HCT116 (cell line): ENCODE measurements around the gene RASA2. TPM values are rescaled to one million over a fixed set of nuclear protein-coding genes. Genes with fewer than 3 reads are reported as not detected.

Experiments used
- ATAC-seq: fragments of 200-7000 bp; cut with Tn5 transposase; 2 replicates; pipeline ENCODE4 v1.9.1; 2020; ENCODE audit warnings: mild to moderate bottlenecking, moderate library complexity
- BruUV-seq: library from RNA; stranded (reverse); fragments of 400-500 nt; replicated peaks from 2 replicates; lab custom pipeline; 2021; lab: Mats Ljungman, UMichigan
- CTCF ChIA-PET: fragments of 300-600 bp; sonication (Branson Sonifier 250); formaldehyde crosslinking; loops from one replicate; lab custom pipeline; 2021; ENCODE audit warnings: antibody characterized with exemption; lab: Charles Lee
- POLR2A ChIA-PET: fragments of 300-600, 350-600 bp; sonication (Branson Sonifier 250); formaldehyde crosslinking; loops from one replicate; lab custom pipeline; 2021; ENCODE audit warnings: antibody characterized with exemption; lab: Charles Lee
- RAD21 ChIA-PET, 2 experiments: fragments of 300-600 bp; sonication (Branson Sonifier 250); formaldehyde crosslinking; loops; one replicate each; lab custom pipeline; 2023; ENCODE audit warnings: low total read pairs in 2 of 2; ENCODE audit not compliant: uncharacterized antibody in 2 of 2, unreplicated experiment in 2 of 2, low non-redundant PET in 1 of 2; lab: Charles Lee
- DNase-seq: peaks from one replicate; pipeline ENCODE4 v3.0.0-alpha.2; 2010; ENCODE audit warnings: low read depth, low spot score
- H2AFZ ChIP-seq: fragments of 200-600 bp; shearing (Covaris generic), sonication (generic); 2 replicates; pipeline ENCODE4 v1.6.1; 2017; ENCODE audit warnings: low read depth, mixed run types, mixed read lengths, antibody characterized with exemption, low read length; ENCODE audit not compliant: poor library complexity, severe bottlenecking
- H3K27ac ChIP-seq: 2 replicates; pipeline ENCODE4 v1.5.1; 2012; ENCODE audit warnings: low read depth, low read length
- H3K27me3 ChIP-seq: fragments of 200-600 bp; sonication (generic); 2 replicates; pipeline ENCODE4 v1.6.1; 2016; ENCODE audit warnings: mixed run types, low read length, mixed read lengths; ENCODE audit not compliant: insufficient read depth
- H3K36me3 ChIP-seq, 2 experiments: fragments of 200-500 bp in 1 of 2; fragments of 200-600 bp in 1 of 2; sonication (Bioruptor generic) in 1 of 2; sonication (generic) in 1 of 2; 2 replicates each; pipeline versions ENCODE4 v1.5.1 to v1.6.1; 2014 to 2016; ENCODE audit warnings: low read length in 2 of 2, inconsistent platforms in 1 of 2, mixed read lengths in 1 of 2, mixed run types in 1 of 2; ENCODE audit not compliant: insufficient read depth in 2 of 2, control insufficient read depth in 1 of 2
- H3K4me1 ChIP-seq, 2 experiments: fragments of 200-600 bp in 1 of 2; sonication (generic) in 1 of 2; 2 replicates each; pipeline versions ENCODE4 v1.5.1 to v1.6.1; 2012 to 2017; ENCODE audit warnings: low read length in 2 of 2, inconsistent platforms in 1 of 2, mild to moderate bottlenecking in 1 of 2, mixed read lengths in 1 of 2, mixed run types in 1 of 2, moderate library complexity in 1 of 2; ENCODE audit not compliant: insufficient read depth in 2 of 2, control insufficient read depth in 1 of 2
- H3K4me2 ChIP-seq: fragments of 200-600 bp; sonication (generic); 2 replicates; pipeline ENCODE4 v1.6.1; 2017; ENCODE audit warnings: mixed run types, low read length, mixed read lengths
- H3K4me3 ChIP-seq, 2 experiments: fragments of 200-600 bp in 1 of 2; sonication (generic) in 1 of 2; replicated peaks in 1 of 2; 2 replicates each; pipeline ENCODE4 v1.5.1; 2011 to 2016; ENCODE audit warnings: low read length in 2 of 2, control low read depth in 1 of 2, low read depth in 1 of 2, mild to moderate bottlenecking in 1 of 2, mixed read lengths in 1 of 2, mixed run types in 1 of 2
- H3K79me2 ChIP-seq: fragments of 200-600 bp; sonication (generic); 2 replicates; pipeline ENCODE4 v1.6.1; 2017; ENCODE audit warnings: mild to moderate bottlenecking, mixed run types, low read length, moderate library complexity, mixed read lengths; ENCODE audit not compliant: insufficient read depth
- H3K9ac ChIP-seq: fragments of 200-600 bp; sonication (generic); 2 replicates; pipeline ENCODE4 v1.6.1; 2016; ENCODE audit warnings: low read length, mixed read lengths
- H3K9me2 ChIP-seq: fragments of 200-600 bp; sonication (generic), shearing (Covaris generic); 2 replicates; pipeline ENCODE4 v1.6.1; 2017; ENCODE audit warnings: mixed run types, mild to moderate bottlenecking, moderate library complexity; ENCODE audit not compliant: insufficient read depth
- H3K9me3 ChIP-seq, 2 experiments: fragments of 200-500 bp in 1 of 2; fragments of 200-600 bp in 1 of 2; sonication (Bioruptor generic) in 1 of 2; sonication (generic) in 1 of 2; 2 replicates each; pipeline ENCODE4 v1.6.1; 2014 to 2017; ENCODE audit warnings: low read length in 2 of 2, mixed read lengths in 2 of 2, inconsistent platforms in 1 of 2, low read depth in 1 of 2, mild to moderate bottlenecking in 1 of 2, mixed run types in 1 of 2, moderate library complexity in 1 of 2; ENCODE audit not compliant: control insufficient read depth in 1 of 2, insufficient read depth in 1 of 2
- H4K20me1 ChIP-seq: fragments of 200-600 bp; sonication (generic), shearing (Covaris generic); 2 replicates; pipeline ENCODE4 v1.6.1; 2017; ENCODE audit warnings: mixed run types, mild to moderate bottlenecking, moderate library complexity; ENCODE audit not compliant: insufficient read depth
- CTCF ChIP-seq, 3 experiments: fragments of 200-600 bp in 1 of 3; sonication (generic) in 1 of 3; IDR thresholded peaks in 2 of 3; conservative IDR thresholded peaks in 1 of 3; 2 replicates each; pipeline ENCODE4 v1.5.1; 2012 to 2017; ENCODE audit warnings: low read depth in 2 of 3, low read length in 2 of 3, antibody characterized with exemption in 1 of 3, borderline replicate concordance in 1 of 3, control low read depth in 1 of 3, mild to moderate bottlenecking in 1 of 3, mixed read lengths in 1 of 3, mixed run types in 1 of 3, moderate library complexity in 1 of 3; ENCODE audit not compliant: insufficient read depth in 1 of 3
- EZH2phosphoT487 ChIP-seq: fragments of 200-600 bp; IDR thresholded peaks from 2 replicates; pipeline ENCODE4 v1.6.1; 2018; ENCODE audit warnings: antibody characterized with exemption, borderline replicate concordance
- JUND ChIP-seq: IDR thresholded peaks from 2 replicates; pipeline ENCODE4 v1.6.1; 2012
- POLR2A ChIP-seq: IDR thresholded peaks from 2 replicates; pipeline ENCODE4 v1.7.0; 2011; ENCODE audit warnings: borderline replicate concordance; ENCODE audit not compliant: insufficient read depth, insufficient read length; ENCODE audit errors: extremely low read depth
- SRF ChIP-seq: IDR thresholded peaks from 2 replicates; pipeline ENCODE4 v1.6.1; 2012; ENCODE audit warnings: low read depth
- TCF7L2 ChIP-seq: IDR thresholded peaks from 2 replicates; pipeline ENCODE4 v1.7.0; 2011; ENCODE audit warnings: borderline replicate concordance, inconsistent platforms; ENCODE audit not compliant: insufficient read depth, insufficient read length; ENCODE audit errors: extremely low read depth
- YY1 ChIP-seq: IDR thresholded peaks from 2 replicates; pipeline ENCODE4 v1.6.1; 2011; ENCODE audit warnings: low read length, low read depth, moderate library complexity, mild to moderate bottlenecking; ENCODE audit not compliant: insufficient replicate concordance; ENCODE audit errors: extremely low read depth
- ZNF274 ChIP-seq: fragments of 200-500 bp; sonication (Bioruptor generic); IDR thresholded peaks from 2 replicates; pipeline ENCODE4 v1.6.1; 2014; ENCODE audit warnings: mild to moderate bottlenecking, low read depth, low read length, inconsistent platforms
- intact Hi-C: fragments of 100-400 bp; cut with micrococcal nuclease; formaldehyde crosslinking; loops from 2 replicates; pipeline ENCODE4 v1.10.0; 2022
- total RNA-seq: library from RNA; stranded (reverse); gene quantifications from one replicate; pipeline ENCODE4 v1.2.1, GENCODE V29; 2021; ENCODE audit not compliant: unreplicated experiment
- TF ChIP-seq, protein P1 (sequence below): IDR thresholded peaks from 2 replicates; pipeline ENCODE4 v1.6.1; 2012; ENCODE audit warnings: low read depth
- TF ChIP-seq, protein P2 (sequence below): IDR thresholded peaks from 2 replicates; pipeline ENCODE4 v1.6.1; 2011; ENCODE audit warnings: mild to moderate bottlenecking, low read length, moderate library complexity; ENCODE audit not compliant: insufficient replicate concordance; ENCODE audit errors: extremely low read depth

The RASA2 gene
- total RNA-seq, 1 experiment from 2014 or later: 12.8 TPM

- BruUV-seq: no TSS peak
- ChIA-PET POLR2A (no interaction called here), RAD21 (no interaction called here), CTCF (no interaction called here)
- Histone ChIP-seq H3K36me3 (no peaks in the 10 kb centered on the region; a peak in 1 of 4 replicates), H3K27me3 (no peaks in the 10 kb centered on the region), H3K79me2 (no peaks in the 10 kb centered on the region), H3K9me3 (no peaks in the 10 kb centered on the region; a peak in 1 of 4 replicates), H4K20me1 (no peaks in the 10 kb centered on the region), H3K9me2 (no peaks in the 10 kb centered on the region), H3K4me1 (no peaks in the 10 kb centered on the region), H3K4me3 (no peak overlapping the region), H3K27ac (no peak overlapping the region), H3K4me2 (no peak overlapping the region), H3K9ac (no peak overlapping the region), H2AFZ (no peak overlapping the region)
- ATAC-seq (no peak), DNase-seq (no peak)
- TF ChIP-seq TCF7L2 (no peak), POLR2A (no peak), SRF (no peak), EZH2phosphoT487 (no peak), ZNF274 (no peak), YY1 (no peak), JUND (no peak)
- intact Hi-C loops: no loop called here
Measured at GRCh38 chr3:141550926-141551665, 64.3 kb downstream of the RASA2 start.

GRCh38 chr3:141552440-141552991, 65.7 kb downstream of the RASA2 start:
- no peak overlapping the region for H3K4me2 ChIP-seq
- RAD21 ChIA-PET: no interaction called here
- no peaks in the 10 kb centered on the region for H4K20me1 ChIP-seq
- no peaks in the 10 kb centered on the region for H3K79me2 ChIP-seq
- H3K27ac ChIP-seq: no peak overlapping the region
- H3K9me2 ChIP-seq: no peaks in the 10 kb centered on the region
- POLR2A ChIA-PET: no interaction called here
- CTCF ChIA-PET: interaction anchor here (1.1 kb wide), 1 partner anchor 93 kb away, joined by 6 read pairs; no protein-coding TSS in a partner anchor
- no peak overlapping the region for H3K4me3 ChIP-seq
- H3K9ac ChIP-seq: no peak overlapping the region
- DNase-seq (no peak), ATAC-seq (no peak)
- H3K36me3 ChIP-seq: no peaks in the 10 kb centered on the region
- no TSS peak for BruUV-seq
- intact Hi-C loops: no loop called here
- no peaks in the 10 kb centered on the region for H3K4me1 ChIP-seq
- no peak overlapping the region for H2AFZ ChIP-seq
- no peaks in the 10 kb centered on the region for H3K27me3 ChIP-seq
- H3K9me3 ChIP-seq: no peaks in the 10 kb centered on the region
- TF ChIP-seq EZH2phosphoT487 (no peak), CTCF (IDR thresholded peaks at IDR 0.05 in 2 of 3, conservative IDR thresholded peaks at IDR 0.05 in 1 of 3; ENCODE audit: borderline replicate concordance in 1 of 3, insufficient read depth in 1 of 3, low read depth in 2 of 3, low read length in 2 of 3) (no peak)
- TF ChIP-seq, protein P1, sequence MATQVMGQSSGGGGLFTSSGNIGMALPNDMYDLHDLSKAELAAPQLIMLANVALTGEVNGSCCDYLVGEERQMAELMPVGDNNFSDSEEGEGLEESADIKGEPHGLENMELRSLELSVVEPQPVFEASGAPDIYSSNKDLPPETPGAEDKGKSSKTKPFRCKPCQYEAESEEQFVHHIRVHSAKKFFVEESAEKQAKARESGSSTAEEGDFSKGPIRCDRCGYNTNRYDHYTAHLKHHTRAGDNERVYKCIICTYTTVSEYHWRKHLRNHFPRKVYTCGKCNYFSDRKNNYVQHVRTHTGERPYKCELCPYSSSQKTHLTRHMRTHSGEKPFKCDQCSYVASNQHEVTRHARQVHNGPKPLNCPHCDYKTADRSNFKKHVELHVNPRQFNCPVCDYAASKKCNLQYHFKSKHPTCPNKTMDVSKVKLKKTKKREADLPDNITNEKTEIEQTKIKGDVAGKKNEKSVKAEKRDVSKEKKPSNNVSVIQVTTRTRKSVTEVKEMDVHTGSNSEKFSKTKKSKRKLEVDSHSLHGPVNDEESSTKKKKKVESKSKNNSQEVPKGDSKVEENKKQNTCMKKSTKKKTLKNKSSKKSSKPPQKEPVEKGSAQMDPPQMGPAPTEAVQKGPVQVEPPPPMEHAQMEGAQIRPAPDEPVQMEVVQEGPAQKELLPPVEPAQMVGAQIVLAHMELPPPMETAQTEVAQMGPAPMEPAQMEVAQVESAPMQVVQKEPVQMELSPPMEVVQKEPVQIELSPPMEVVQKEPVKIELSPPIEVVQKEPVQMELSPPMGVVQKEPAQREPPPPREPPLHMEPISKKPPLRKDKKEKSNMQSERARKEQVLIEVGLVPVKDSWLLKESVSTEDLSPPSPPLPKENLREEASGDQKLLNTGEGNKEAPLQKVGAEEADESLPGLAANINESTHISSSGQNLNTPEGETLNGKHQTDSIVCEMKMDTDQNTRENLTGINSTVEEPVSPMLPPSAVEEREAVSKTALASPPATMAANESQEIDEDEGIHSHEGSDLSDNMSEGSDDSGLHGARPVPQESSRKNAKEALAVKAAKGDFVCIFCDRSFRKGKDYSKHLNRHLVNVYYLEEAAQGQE: no peak
- TF ChIP-seq, protein P2, sequence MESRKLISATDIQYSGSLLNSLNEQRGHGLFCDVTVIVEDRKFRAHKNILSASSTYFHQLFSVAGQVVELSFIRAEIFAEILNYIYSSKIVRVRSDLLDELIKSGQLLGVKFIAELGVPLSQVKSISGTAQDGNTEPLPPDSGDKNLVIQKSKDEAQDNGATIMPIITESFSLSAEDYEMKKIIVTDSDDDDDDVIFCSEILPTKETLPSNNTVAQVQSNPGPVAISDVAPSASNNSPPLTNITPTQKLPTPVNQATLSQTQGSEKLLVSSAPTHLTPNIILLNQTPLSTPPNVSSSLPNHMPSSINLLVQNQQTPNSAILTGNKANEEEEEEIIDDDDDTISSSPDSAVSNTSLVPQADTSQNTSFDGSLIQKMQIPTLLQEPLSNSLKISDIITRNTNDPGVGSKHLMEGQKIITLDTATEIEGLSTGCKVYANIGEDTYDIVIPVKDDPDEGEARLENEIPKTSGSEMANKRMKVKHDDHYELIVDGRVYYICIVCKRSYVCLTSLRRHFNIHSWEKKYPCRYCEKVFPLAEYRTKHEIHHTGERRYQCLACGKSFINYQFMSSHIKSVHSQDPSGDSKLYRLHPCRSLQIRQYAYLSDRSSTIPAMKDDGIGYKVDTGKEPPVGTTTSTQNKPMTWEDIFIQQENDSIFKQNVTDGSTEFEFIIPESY: no peak
